IMR-90 (cell line): ENCODE measurements around the gene FKBP11. TPM values are rescaled to one million over a fixed set of nuclear protein-coding genes. Genes with fewer than 3 reads are reported as not detected.

Experiments used
- microRNA-seq, 2 experiments: library from miRNA; stranded (forward) in 1 of 2; unstranded in 1 of 2; fragments of 10-50 nt in 1 of 2; fragments of <30 nt in 1 of 2; gene quantifications in 1 of 2; microRNA quantifications in 1 of 2; one replicate each; pipeline versions ENCODE3 to v1.1.0; 2013 to 2020; ENCODE audit not compliant: insufficient read depth in 1 of 2, insufficient read length in 1 of 2, unreplicated experiment in 1 of 2
- polyA plus RNA-seq, 3 experiments: library from polyadenylated mRNA; depleted of rRNA; stranded (reverse); fragments of >200 nt; gene quantifications; 2 replicates each; pipeline ENCODE4 v1.2.3, GENCODE V29; 2012; ENCODE audit warnings: low replicate concordance in 1 of 3
- small RNA-seq, 5 experiments: library from RNA; depleted of rRNA; stranded (forward); fragments of <200 nt; gene quantifications; one replicate each; pipeline ENCODE3, GENCODE V24; 2012
- total RNA-seq: library from RNA; depleted of rRNA; stranded (reverse); fragments of >200 nt; gene quantifications from 2 replicates; pipeline ENCODE4 v1.2.3, GENCODE V29; 2012; rRNA removed

Gene FKBP11
- total and polyA plus RNA-seq, 2 of the 4 experiments (the other 2 are of a cell fraction), result 5.0 to 40.0 TPM

Small RNA genes lying within 50 kb of the gene (microRNA-seq; reads per million reads assigned to microRNA genes)
- gene AC073610.1 (ENCODE audit: insufficient read depth, insufficient read length) (not detected), gene RNU6-600P (ENCODE audit: insufficient read depth, insufficient read length) (not detected)

Small RNA genes lying within 50 kb of the gene (small RNA-seq; reads per million reads assigned to genes)
- gene AC073610.1 (0 reads per million in 5 experiments), gene RNU6-600P (0 to 0.60 (median 0) reads per million in 5 experiments)

Other genes with a start within 250 kb of the FKBP11 start
- 46.4 and 47.5 TPM in 2 replicates for gene KANSL2, start 243.3 kb downstream of the FKBP11 start, total RNA-seq
- gene KANSL2, start 243.3 kb downstream of the FKBP11 start, polyA plus RNA-seq (2012; rRNA removed), result 23.3 and 25.2 TPM in 2 replicates
- gene CCNT1, start 208.8 kb downstream of the FKBP11 start, total RNA-seq, result 30.3 and 74.0 TPM in 2 replicates
- 7.9 and 9.0 TPM in 2 replicates for gene CCNT1, start 208.8 kb downstream of the FKBP11 start, polyA plus RNA-seq (2012; rRNA removed)
- 18.1 and 18.5 TPM in 2 replicates for gene ADCY6, start 136.4 kb downstream of the FKBP11 start, total RNA-seq
- 34.4 and 35.1 TPM in 2 replicates for gene ADCY6, start 136.4 kb downstream of the FKBP11 start, polyA plus RNA-seq (2012; rRNA removed)
- 15.3 and 18.1 TPM in 2 replicates for gene CACNB3, start 107.0 kb downstream of the FKBP11 start, total RNA-seq
- 45.1 and 45.2 TPM in 2 replicates for gene CACNB3, start 107.0 kb downstream of the FKBP11 start, polyA plus RNA-seq (2012; rRNA removed)
- gene DDX23, start 73.3 kb downstream of the FKBP11 start, total RNA-seq, result 81.9 and 92.5 TPM in 2 replicates
- 59.1 and 61.8 TPM in 2 replicates for gene DDX23, start 73.3 kb downstream of the FKBP11 start, polyA plus RNA-seq (2012; rRNA removed)
- under 0.01 TPM in 1 of 2 replicates, not detected in the other for gene RND1, start 59.6 kb downstream of the FKBP11 start, total RNA-seq
- gene RND1, start 59.6 kb downstream of the FKBP11 start, polyA plus RNA-seq (2012; rRNA removed), result 0.21 and 0.26 TPM in 2 replicates
- gene ARF3, start 32.0 kb upstream of the FKBP11 start, total RNA-seq, result 97.7 and 103 TPM in 2 replicates
- gene ARF3, start 32.0 kb upstream of the FKBP11 start, polyA plus RNA-seq (2012; rRNA removed), result 198 and 222 TPM in 2 replicates
- gene WNT10B, start 46.2 kb upstream of the FKBP11 start, total RNA-seq, result under 0.01 TPM in 2 replicates
- gene WNT10B, start 46.2 kb upstream of the FKBP11 start, polyA plus RNA-seq (2012; rRNA removed), result 0.26 and 0.53 TPM in 2 replicates
- gene WNT1, start 52.8 kb upstream of the FKBP11 start, total RNA-seq, result not detected in 2 replicates
- gene WNT1, start 52.8 kb upstream of the FKBP11 start, polyA plus RNA-seq (2012; rRNA removed), result not detected in 2 replicates
- under 0.01 and 0.18 TPM in 2 replicates for gene DDN, start 73.9 kb upstream of the FKBP11 start, total RNA-seq
- 0.21 and 0.22 TPM in 2 replicates for gene DDN, start 73.9 kb upstream of the FKBP11 start, polyA plus RNA-seq (2012; rRNA removed)
- gene PRKAG1, start 93.3 kb upstream of the FKBP11 start, total RNA-seq, result 76.4 and 106 TPM in 2 replicates
- gene PRKAG1, start 93.3 kb upstream of the FKBP11 start, polyA plus RNA-seq (2012; rRNA removed), result 67.8 and 81.1 TPM in 2 replicates
- gene KMT2D, start 135.3 kb upstream of the FKBP11 start, total RNA-seq, result 6.6 and 10.0 TPM in 2 replicates
- gene KMT2D, start 135.3 kb upstream of the FKBP11 start, polyA plus RNA-seq (2012; rRNA removed), result 24.8 and 25.2 TPM in 2 replicates
- gene RHEBL1, start 144.5 kb upstream of the FKBP11 start, total RNA-seq, result 0.56 and 0.72 TPM in 2 replicates
- gene RHEBL1, start 144.5 kb upstream of the FKBP11 start, polyA plus RNA-seq (2012; rRNA removed), result 0.39 and 0.62 TPM in 2 replicates
- under 0.01 TPM in 2 replicates for gene DHH, start 169.3 kb upstream of the FKBP11 start, total RNA-seq
- 0.01 and 0.07 TPM in 2 replicates for gene DHH, start 169.3 kb upstream of the FKBP11 start, polyA plus RNA-seq (2012; rRNA removed)
- 18.1 and 33.0 TPM in 2 replicates for gene LMBR1L, start 185.4 kb upstream of the FKBP11 start, total RNA-seq
- 44.6 and 46.3 TPM in 2 replicates for gene LMBR1L, start 185.4 kb upstream of the FKBP11 start, polyA plus RNA-seq (2012; rRNA removed)
- 4,476 and 5,195 TPM in 2 replicates for gene TUBA1B, start 205.9 kb upstream of the FKBP11 start, total RNA-seq
- gene TUBA1B, start 205.9 kb upstream of the FKBP11 start, polyA plus RNA-seq (2012; rRNA removed), result 4,221 and 4,665 TPM in 2 replicates